ENCODE measurements around the gene EPHB1.

EPHB1 gene

DNA sequence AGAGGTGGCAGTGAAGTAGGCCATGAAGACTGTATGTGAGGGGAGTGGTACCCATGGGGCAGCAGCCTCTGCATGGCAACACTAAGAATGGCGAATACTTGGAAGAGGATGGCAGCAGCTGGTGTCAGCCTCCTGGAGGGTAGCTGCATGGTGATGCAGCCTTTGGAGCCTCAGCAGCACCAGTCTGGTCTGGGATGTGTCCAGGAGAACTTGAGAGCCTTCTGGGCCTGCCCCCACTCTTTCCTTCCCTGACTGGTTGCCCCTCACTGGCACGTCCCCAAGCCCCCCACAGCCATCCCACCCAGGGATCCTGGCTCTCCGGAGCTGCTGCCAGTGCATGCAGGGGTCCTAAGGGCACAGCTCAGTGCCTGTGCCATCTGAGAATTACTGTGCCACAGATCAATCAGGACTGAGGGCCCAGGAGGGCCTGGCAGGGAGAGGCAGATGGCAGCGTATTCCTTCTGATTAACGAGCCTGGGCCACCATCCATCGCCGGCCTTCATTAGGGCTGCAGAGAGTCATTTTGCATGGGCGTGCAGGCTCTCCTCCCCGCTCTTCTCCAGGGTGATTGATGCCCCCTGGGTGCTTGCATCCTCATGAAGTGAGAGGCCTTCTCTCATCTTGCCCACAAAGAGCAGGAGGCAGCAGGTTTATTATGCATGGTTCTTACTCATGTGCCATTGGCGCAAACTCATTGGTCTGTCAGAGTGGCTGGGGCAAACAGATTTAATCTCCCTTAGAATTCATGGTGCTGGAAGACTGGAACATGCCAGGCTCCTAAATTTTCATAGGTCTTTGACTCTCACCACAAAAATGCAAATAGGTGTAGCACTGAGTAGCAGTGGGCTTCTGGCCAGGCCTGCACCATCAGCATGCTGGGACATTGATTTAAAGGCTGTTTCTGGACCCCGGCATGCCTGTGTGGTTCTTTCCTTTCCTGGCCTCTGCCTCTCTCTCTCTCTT, 116.8 kb downstream of the EPHB1 start:
- DNase-seq (ENCODE audit: low spot score): no peak

- DNase-seq (ENCODE audit: low spot score): no peak
Measured at GRCh38 chr3:134916276-134916961, 121.4 kb downstream of the EPHB1 start.

DNA sequence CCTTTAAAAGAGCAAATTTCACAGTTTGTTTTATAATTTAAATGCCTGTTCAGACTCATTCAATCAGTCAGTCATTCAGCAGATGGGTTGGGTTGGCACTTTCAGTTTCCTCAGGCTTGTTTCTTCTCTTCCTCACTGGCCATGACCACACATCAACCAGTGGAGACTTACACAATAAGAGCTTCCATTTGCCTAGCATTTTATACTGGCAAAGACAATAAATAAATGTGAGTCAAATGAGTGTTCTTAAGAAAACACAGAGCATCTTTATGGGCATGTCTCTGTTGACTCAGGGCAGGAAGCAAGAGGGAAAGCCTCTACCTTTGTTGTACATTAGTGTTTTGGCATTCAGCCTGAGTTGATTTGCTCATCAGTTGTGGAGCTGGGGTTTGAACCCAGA, 122.6 kb downstream of the EPHB1 start:
- DNase-seq (ENCODE audit: low spot score): no peak

GRCh38 chr3:134918441-134918840, 123.4 kb downstream of the EPHB1 start:
- DNase-seq (ENCODE audit: low spot score): no peak

GRCh38 chr3:134922101-134922500, 127.0 kb downstream of the EPHB1 start:
- no peak for DNase-seq (ENCODE audit: low spot score)

- DNase-seq (ENCODE audit: low spot score): no peak
Measured at GRCh38 chr3:134922866-134923265, 127.8 kb downstream of the EPHB1 start.

DNA sequence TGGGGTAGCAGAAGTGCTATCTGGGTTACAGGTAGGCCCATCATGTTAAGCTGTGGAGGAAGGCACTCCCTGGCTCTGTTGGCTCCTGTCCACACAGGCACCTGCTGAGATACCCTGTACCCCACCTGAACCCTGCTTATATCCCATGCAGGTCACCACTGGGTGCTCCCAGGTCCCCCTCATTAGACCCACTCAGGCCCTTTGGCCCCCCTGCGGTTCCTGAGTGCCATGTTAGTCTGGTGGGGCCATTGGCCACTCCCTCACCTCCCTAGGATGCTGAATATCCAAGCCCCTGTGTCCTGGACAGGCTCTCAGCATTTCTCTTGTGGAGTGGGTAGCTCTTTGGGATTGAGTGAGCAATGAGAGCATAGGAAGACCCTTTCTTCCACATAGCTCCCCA, 128.2 kb downstream of the EPHB1 start:
- no peak for DNase-seq (ENCODE audit: low spot score)

DNA sequence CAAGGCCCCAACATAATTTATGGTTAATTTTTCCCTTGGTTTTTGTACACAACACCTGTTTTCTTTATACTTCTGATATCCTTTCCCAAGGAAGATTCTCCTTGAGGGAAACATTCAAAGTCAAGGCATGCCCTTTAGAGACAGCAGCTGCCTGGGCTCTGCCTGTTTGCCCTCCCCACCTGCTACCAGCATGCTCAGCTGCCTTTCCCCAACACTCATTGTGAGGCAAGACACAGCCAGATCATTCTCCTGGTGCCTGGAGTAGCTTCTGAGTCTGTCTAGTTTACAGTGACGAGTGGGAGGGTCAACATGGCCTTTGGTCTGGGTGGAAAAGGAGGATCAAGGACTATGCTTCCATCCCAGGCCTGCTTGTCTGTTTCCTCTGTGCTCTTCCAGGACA, 132.5 kb downstream of the EPHB1 start:
- DNase-seq (ENCODE audit: low spot score): no peak

- no peak for DNase-seq (ENCODE audit: low spot score)
Measured at GRCh38 chr3:134928392-134928791, 133.3 kb downstream of the EPHB1 start.

DNA sequence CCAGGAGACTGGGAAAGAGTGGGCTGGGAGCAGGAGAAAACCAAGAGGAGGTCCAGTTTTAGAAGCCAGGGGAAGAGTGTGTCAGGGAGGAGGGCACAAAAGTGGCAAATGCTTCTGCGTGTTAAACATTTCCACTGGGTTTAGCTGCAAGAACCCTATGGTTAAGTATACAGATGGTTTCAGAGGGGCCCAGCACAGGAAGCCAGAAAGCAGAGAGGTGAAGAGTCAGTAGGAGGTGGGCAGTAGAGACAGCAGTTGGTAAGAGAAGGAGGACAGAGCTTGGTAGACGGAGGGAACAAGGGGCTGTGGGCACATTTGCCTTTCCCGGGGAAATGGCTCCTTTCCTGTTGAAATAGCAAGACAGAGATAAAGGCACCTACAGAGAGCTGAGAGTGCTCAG, 133.8 kb downstream of the EPHB1 start:
- no peak for DNase-seq (ENCODE audit: low spot score)

- no peak for DNase-seq (ENCODE audit: low spot score)
Measured at GRCh38 chr3:134929976-134930375, 134.9 kb downstream of the EPHB1 start.

DNA sequence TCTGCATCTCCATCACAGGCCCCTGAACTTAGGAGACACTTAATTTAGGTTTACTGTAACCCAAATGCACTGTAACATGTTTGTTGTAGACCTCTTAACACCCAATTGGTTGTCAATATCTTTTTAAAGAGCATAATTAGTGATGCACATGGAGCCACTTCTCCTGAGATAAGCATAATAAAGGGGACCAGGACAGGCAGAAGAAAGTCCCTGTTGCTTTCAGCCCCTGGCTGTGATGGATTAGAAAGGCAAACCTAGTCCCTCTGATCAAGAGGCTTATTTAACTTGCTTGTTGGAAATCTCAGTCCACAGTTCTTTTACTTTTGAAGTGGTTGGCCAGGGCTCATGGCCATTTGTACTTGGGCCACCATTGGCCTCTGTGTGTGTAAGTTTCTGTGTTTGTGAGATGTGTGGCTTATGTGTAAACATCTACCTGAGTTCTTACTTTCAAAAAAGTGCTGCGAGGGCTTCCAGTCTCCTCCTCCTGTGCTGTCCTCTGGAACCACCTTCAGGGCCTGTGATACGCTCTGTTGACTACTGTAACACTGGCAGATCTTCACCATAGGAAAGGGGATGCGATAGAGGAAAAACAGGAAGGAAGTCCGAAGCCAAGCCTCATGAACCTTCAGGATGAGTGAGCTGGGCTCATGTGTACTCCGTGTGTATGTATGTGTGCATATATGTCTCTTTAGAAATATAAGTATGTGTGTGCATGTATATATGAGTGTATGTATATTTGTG, 136.2 kb downstream of the EPHB1 start:
- DNase-seq (ENCODE audit: low spot score): no peak

- no peak for DNase-seq (ENCODE audit: low spot score)
Measured at GRCh38 chr3:134932035-134932434, 137.0 kb downstream of the EPHB1 start.

GRCh38 chr3:134933997-134934396, 138.9 kb downstream of the EPHB1 start:
- DNase-seq (ENCODE audit: low spot score): no peak

DNA sequence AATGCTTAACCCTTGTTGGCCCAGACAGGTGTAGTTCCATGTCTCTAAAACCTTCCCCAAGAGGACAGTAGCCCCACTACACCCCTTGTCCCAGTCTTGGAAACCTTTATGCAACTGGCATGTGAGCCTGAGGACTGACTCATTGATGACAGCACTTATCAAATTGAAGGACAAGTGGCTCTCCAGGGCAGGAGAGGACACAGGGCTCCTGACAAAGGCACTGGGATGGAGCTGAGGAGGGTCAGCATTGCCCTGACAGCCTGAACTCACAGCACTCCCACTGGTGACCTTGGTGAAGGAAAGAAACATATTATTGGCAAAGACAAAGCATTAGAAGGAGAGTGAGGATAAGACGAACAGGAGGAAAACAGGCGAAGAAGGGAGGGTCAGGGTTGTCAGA, 139.9 kb downstream of the EPHB1 start:
- DNase-seq (ENCODE audit: low spot score): no peak

DNA sequence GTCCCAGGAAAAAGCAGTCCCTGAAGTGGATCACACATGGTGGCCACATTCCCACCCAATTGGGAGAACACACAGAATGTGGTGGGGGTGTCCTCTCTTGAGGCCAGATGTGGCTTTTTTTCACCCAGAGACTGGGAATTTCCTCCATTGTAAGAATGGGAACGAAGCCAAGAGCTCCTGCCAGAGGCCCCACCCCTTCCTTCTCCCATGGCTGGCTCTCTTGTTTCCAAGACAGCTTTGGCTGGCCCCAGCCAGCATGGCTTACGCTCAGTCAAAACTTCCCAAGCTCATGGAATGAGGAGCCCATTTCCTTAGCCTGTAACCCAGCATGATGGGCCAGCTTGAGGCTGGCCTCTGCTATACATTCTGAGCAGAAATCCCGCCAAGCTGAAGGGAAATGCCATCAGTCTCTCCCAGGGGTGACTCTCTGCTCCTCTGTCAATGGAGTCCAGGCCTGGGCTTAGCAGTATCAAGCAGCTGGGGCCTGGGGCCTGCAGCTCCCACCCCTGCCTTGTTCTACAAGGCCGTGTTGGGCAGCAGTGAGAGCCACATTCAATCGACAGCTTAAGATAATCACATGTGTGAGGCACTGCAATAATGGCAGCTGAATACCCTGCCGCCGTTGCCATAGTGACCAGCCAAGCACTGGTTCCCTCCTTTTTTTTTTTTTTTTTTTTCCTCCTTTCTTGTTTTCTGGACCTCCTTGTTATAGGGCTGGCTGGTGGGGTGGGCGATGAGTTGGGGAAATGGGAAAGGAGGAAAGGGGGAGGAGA, 142.4 kb downstream of the EPHB1 start:
- no peak for DNase-seq (ENCODE audit: low spot score)

- no peak for DNase-seq (ENCODE audit: low spot score)
Measured at GRCh38 chr3:134938029-134938525, 143.0 kb downstream of the EPHB1 start.

DNA sequence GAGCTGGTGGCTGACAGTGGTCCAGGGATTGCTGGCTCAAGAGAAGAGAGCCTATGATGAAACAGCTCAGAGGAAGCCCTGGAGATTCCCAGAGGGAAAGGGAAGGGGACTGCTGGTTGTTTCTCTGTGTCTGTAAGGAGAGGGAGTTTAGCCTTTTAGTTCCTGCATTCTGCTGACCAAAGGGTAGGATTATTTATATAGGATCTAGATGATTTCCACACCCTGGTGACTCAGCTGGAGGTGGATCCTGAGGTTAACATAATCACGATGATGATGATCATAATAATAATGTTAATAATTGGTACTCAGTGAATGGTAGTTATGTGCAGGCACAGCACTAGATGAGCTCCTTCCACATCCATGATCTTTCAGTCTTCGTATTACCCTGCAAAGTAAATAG, 144.9 kb downstream of the EPHB1 start:
- DNase-seq (ENCODE audit: low spot score): no peak

GRCh38 chr3:134941820-134942219, 146.8 kb downstream of the EPHB1 start:
- DNase-seq (ENCODE audit: low spot score): no peak

- DNase-seq (ENCODE audit: low spot score): no peak
Measured at GRCh38 chr3:134944429-134944828, 149.4 kb downstream of the EPHB1 start.

GRCh38 chr3:134949150-134949549, 154.1 kb downstream of the EPHB1 start:
- no peak for DNase-seq (ENCODE audit: low spot score)

DNA sequence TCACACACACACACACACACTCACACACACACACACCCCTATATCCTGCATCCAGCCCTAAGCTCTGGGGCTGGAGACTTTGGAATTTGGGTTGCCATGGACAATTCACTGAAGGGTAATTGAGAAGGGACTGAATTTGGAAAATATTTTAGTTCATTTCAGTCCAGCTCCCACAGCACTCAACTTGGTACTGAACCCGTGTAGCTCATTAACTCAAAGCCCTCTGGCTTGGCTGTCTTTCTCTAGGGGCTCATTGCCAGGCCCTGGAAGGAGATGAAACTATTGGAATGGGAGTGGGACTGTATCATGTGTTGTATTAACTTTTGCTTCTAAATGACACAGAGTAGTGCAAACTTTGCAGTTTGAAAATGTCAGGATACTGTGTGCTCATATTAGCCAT, 157.3 kb downstream of the EPHB1 start:
- DNase-seq (ENCODE audit: low spot score): no peak
